ENCODE measurements around the gene CUX1.

GRCh38 chr7:101879565-101879964 lies 62.1 kb downstream of the CUX1 start:
- TF ChIP-seq EZH2 (IDR thresholded peaks at IDR 0.05; ENCODE audit: borderline replicate concordance, insufficient read depth, low read depth, low read length, poor library complexity, severe bottlenecking) (no peak), CTCF (IDR thresholded peaks at IDR 0.05) (no peak)
